ENCODE data around the gene PACSIN2. TPM values are rescaled to one million over a fixed set of nuclear protein-coding genes. Genes with fewer than 3 reads are reported as not detected.

PACSIN2 gene
- total and polyA plus RNA-seq, 2 of the 13 experiments (the other 11 are each of a cell fraction or from before 2014, with no cell fraction given), result 54.1 to 68.8 TPM

DNA sequence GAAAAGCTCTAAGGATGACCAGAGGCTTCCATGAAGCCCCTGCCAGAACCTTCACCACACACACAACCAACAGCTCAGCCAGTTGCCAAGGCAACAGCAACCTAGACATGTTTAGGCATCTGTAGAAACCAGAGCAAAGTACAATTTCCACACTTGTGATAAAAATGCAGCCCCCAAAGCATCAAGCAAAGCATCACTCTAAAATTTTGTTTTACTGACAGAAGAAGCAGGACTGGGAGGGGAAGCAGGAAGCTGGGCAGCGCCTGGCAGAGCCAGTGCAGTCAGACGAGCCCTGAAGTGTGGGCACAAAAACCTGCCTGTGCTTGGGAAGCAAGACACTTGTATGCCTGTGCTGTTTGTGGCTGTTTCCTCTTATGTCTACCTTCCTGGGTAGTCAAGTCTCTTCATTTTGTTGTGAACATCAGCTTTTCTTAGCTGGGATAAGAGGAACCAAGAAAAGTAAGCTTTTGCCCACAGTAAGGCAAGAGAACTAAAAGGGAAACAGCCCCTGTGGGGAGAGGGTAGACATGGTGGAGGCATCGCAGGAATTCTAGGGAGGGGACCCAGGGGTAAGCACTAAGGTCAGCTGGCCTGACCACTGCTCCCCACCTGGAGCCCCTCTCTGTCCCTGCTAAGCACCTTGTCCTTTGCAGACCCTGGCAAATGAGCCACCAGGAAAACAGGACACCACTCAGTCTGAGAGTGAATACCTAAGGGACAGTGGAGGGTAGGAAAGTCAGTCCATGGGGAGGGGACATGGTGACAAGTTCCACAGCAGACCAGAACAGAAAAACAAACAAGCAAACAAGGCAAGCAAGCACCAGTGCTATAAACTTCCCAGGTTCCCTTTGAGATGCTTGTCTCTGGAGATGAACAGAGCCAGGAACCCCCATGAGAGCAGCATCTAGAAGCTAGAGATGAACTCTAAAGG lies 13.4 kb downstream of the PACSIN2 start:
- FAIRE-seq, result no peak
- ChIA-PET CTCF (ENCODE audit: low intra/inter-chr PET ratio, low total read pairs) (no interaction called here), POLR2A (interaction anchor here (3.4 to 7.3 kb wide), 2 partner anchors 9 to 13 kb away, joined by 30 to 101 read pairs; partner anchors contain the start of gene PACSIN2)
- no peaks in the 10 kb centered on the region for H3K9me3 ChIP-seq (ENCODE audit: low read length)
- TF ChIP-seq HNF4G (IDR thresholded peaks at IDR 0.05; ENCODE audit: borderline replicate concordance, low read depth, low read length) (0 out of 2 replicates have a peak, but pooled peaks have one; percentile 9), HNF4G (CRISPR knock-in tag; IDR thresholded peaks at IDR 0.05; ENCODE audit: borderline replicate concordance, low read depth) (no peak), HNF4A (CRISPR knock-in tag; IDR thresholded peaks at IDR 0.05) (peak; percentile 32; the same call in 1 of the 2 replicates), ZNF891 (CRISPR knock-in tag; IDR thresholded peaks at IDR 0.05) (no peak), ZNF7 (CRISPR knock-in tag; IDR thresholded peaks at IDR 0.05) (no peak), RFX1 (IDR thresholded peaks at IDR 0.05) (peak; percentile 79), ZNF773 (CRISPR knock-in tag; IDR thresholded peaks at IDR 0.05; ENCODE audit: borderline replicate concordance) (no peak), SAFB2 (CRISPR knock-in tag; IDR thresholded peaks at IDR 0.05; ENCODE audit: borderline replicate concordance, low read depth) (no peak), MAFF (IDR thresholded peaks at IDR 0.05; ENCODE audit: low read depth, low read length) (no peak), ZNF709 (CRISPR knock-in tag; IDR thresholded peaks at IDR 0.05) (no peak), ZSCAN21 (CRISPR knock-in tag; IDR thresholded peaks at IDR 0.05; ENCODE audit: borderline replicate concordance) (no peak), NCOA2 (CRISPR knock-in tag; IDR thresholded peaks at IDR 0.05) (no peak), ZNF207 (IDR thresholded peaks at IDR 0.05; ENCODE audit: borderline replicate concordance) (no peak), RFX3 (CRISPR knock-in tag; IDR thresholded peaks at IDR 0.05) (peak; percentile 81)
- DNase-seq (ENCODE audit: low spot score), result peak; percentile 54
- peak overlapping the region; percentile 60 for H3K27ac ChIP-seq (ENCODE audit: extremely low read length, insufficient read depth, low read length)
- no peak overlapping the region for H2AFZ ChIP-seq (ENCODE audit: low read length)
- peaks cover 98% of the 10 kb centered on the region for H3K4me1 ChIP-seq (ENCODE audit: insufficient read depth, low read length)
- H3K79me2 ChIP-seq (ENCODE audit: insufficient read depth, low read length), result peaks cover 97% of the 10 kb centered on the region
- ATAC-seq, result peak; percentile 64
- H3K9ac ChIP-seq (ENCODE audit: insufficient read depth, low read depth, low read length), result no peak overlapping the region
- intact Hi-C loops (cut with micrococcal nuclease; ENCODE audit: unreplicated experiment) (no loop called here), in situ Hi-C loops (cut with HindIII; ENCODE audit: extremely low pct_ligation_motif_present, low pct_unique_long_range_greater_than_20kb) (no loop called here)
- H3K27me3 ChIP-seq (ENCODE audit: control insufficient read depth in 1 of 2, insufficient read depth in 2 of 2, low read length in 2 of 2), result no peaks in the 10 kb centered on the region
- H3K4me2 ChIP-seq (ENCODE audit: low read depth, low read length), result peak overlapping the region; percentile 16
- H4K20me1 ChIP-seq (ENCODE audit: insufficient read depth, low read length), result peaks cover 43% of the 10 kb centered on the region
- BruUV-seq (replicated peaks), result no TSS peak
- H3K4me3 ChIP-seq (replicated peaks in 1 of 3; ENCODE audit: insufficient read depth in 1 of 3, low read depth in 2 of 3, low read length in 3 of 3), result no peak overlapping the region
- 62% methylated on average over 3 of the region's 3 CpGs for WGBS (ENCODE audit: low lambda C conversion rate)
- H3K36me3 ChIP-seq (replicated peaks in 1 of 2; ENCODE audit: control insufficient read depth in 1 of 2, insufficient read depth in 2 of 2, low read length in 2 of 2), result no peaks in the 10 kb centered on the region; a peak in 2 of 5 replicates
